Memory B cell (primary cell): ENCODE measurements around the gene IRS1.

ENCODE experiments used
- ATAC-seq: fragments of 150-1000 bp; cut with Tn5 transposase; 2 replicates; pipeline ENCODE4 v1.10.0; 2021; ENCODE audit warnings: low read depth, mild to moderate bottlenecking, moderate library complexity
- DNase-seq, 2 donors: peaks; one replicate each; pipeline ENCODE4 v3.0.0; 2022; ENCODE audit warnings: low spot score in 2 of 2
- H3K27ac Mint-ChIP-seq: one replicate; pipeline ENCODE4 v1.8.0; 2022; ENCODE audit warnings: mild to moderate bottlenecking, moderate library complexity, mixed read lengths
- H3K27me3 Mint-ChIP-seq: one replicate; pipeline ENCODE4 v1.8.0; 2022; ENCODE audit warnings: mixed read lengths
- H3K36me3 Mint-ChIP-seq: one replicate; pipeline ENCODE4 v1.8.0; 2022; ENCODE audit warnings: mild to moderate bottlenecking, mixed read lengths
- H3K4me1 Mint-ChIP-seq: one replicate; pipeline ENCODE4 v1.8.0; 2022; ENCODE audit warnings: mixed read lengths
- H3K4me3 Mint-ChIP-seq: one replicate; pipeline ENCODE4 v1.8.0; 2022; ENCODE audit warnings: mild to moderate bottlenecking, moderate library complexity, mixed read lengths
- H3K9me3 Mint-ChIP-seq: one replicate; pipeline ENCODE4 v1.8.0; 2022; ENCODE audit warnings: mixed read lengths

The IRS1 gene

GRCh38 chr2:226798422-226799210 is 1.0 kb downstream of the IRS1 start:
- peaks cover 16% of the 10 kb centered on the region for H3K4me1 Mint-ChIP-seq
- peak in 1 of 2 donors; percentile 60 for DNase-seq
- H3K27me3 Mint-ChIP-seq, result peaks cover 2% of the 10 kb centered on the region

GRCh38 chr2:226797989-226798421 is 1.6 kb downstream of the IRS1 start:
- ATAC-seq, result no peak
- Mint-ChIP-seq H3K4me1 (peaks cover 16% of the 10 kb centered on the region), H3K9me3 (no peaks in the 10 kb centered on the region), H3K36me3 (no peaks in the 10 kb centered on the region), H3K27me3 (peaks cover 2% of the 10 kb centered on the region), H3K27ac (no peak overlapping the region), H3K4me3 (peak overlapping the region; percentile 91)
- no peak for DNase-seq

More at GRCh38 chr2:226798422-226799210, 1.0 kb downstream of the IRS1 start:
- Mint-ChIP-seq H3K27ac (peak overlapping the region; percentile 38), H3K4me3 (peak overlapping the region; percentile 91), H3K36me3 (no peaks in the 10 kb centered on the region), H3K9me3 (no peaks in the 10 kb centered on the region)
- ATAC-seq, result peak; percentile 31

- no peaks in the 10 kb centered on the region for H3K27me3 Mint-ChIP-seq
- DNase-seq, result no peak
- ATAC-seq, result no peak
- no peaks in the 10 kb centered on the region for H3K9me3 Mint-ChIP-seq
- H3K36me3 Mint-ChIP-seq, result no peaks in the 10 kb centered on the region
- H3K4me3 Mint-ChIP-seq, result peak overlapping the region; percentile 70
- peaks cover 17% of the 10 kb centered on the region for H3K4me1 Mint-ChIP-seq
- H3K27ac Mint-ChIP-seq, result no peak overlapping the region
Measured at GRCh38 chr2:226797289-226797988, 2.2 kb downstream of the IRS1 start.

- ATAC-seq (no peak), DNase-seq (no peak)
- no peaks in the 10 kb centered on the region for H3K9me3 Mint-ChIP-seq
- H3K27me3 Mint-ChIP-seq, result no peaks in the 10 kb centered on the region
- H3K4me3 Mint-ChIP-seq, result peak overlapping the region; percentile 70
- no peaks in the 10 kb centered on the region for H3K36me3 Mint-ChIP-seq
- no peak overlapping the region for H3K27ac Mint-ChIP-seq
- H3K4me1 Mint-ChIP-seq, result peaks cover 21% of the 10 kb centered on the region
Measured at GRCh38 chr2:226796840-226797288, 2.8 kb downstream of the IRS1 start.

GRCh38 chr2:226796012-226796839 is 3.4 kb downstream of the IRS1 start:
- Mint-ChIP-seq H3K4me1 (peaks cover 16% of the 10 kb centered on the region), H3K27me3 (no peaks in the 10 kb centered on the region)

GRCh38 chr2:226795281-226796011 is 4.2 kb downstream of the IRS1 start:
- no peak for ATAC-seq
- no peak overlapping the region for H3K27ac Mint-ChIP-seq
- no peaks in the 10 kb centered on the region for H3K36me3 Mint-ChIP-seq
- DNase-seq, result no peak
- H3K4me3 Mint-ChIP-seq, result no peak overlapping the region
- no peaks in the 10 kb centered on the region for H3K9me3 Mint-ChIP-seq
- H3K27me3 Mint-ChIP-seq, result no peaks in the 10 kb centered on the region
- peaks cover 14% of the 10 kb centered on the region for H3K4me1 Mint-ChIP-seq

More at GRCh38 chr2:226796012-226796839, 3.4 kb downstream of the IRS1 start:
- no peak overlapping the region for H3K27ac Mint-ChIP-seq
- H3K9me3 Mint-ChIP-seq, result no peaks in the 10 kb centered on the region
- ATAC-seq (no peak), DNase-seq (no peak)
- no peaks in the 10 kb centered on the region for H3K36me3 Mint-ChIP-seq
- H3K4me3 Mint-ChIP-seq, result no peak overlapping the region

GRCh38 chr2:226794751-226795171 is 4.9 kb downstream of the IRS1 start:
- Mint-ChIP-seq H3K36me3 (no peaks in the 10 kb centered on the region), H3K27ac (peak overlapping the region; percentile 50), H3K9me3 (no peaks in the 10 kb centered on the region), H3K27me3 (no peaks in the 10 kb centered on the region), H3K4me3 (no peak overlapping the region), H3K4me1 (peaks cover 11% of the 10 kb centered on the region)
- ATAC-seq (no peak), DNase-seq (no peak)

- DNase-seq, result no peak
- Mint-ChIP-seq H3K36me3 (no peaks in the 10 kb centered on the region), H3K4me3 (no peak overlapping the region), H3K27ac (peak overlapping the region; percentile 50), H3K9me3 (no peaks in the 10 kb centered on the region), H3K4me1 (peaks cover 11% of the 10 kb centered on the region), H3K27me3 (no peaks in the 10 kb centered on the region)
- ATAC-seq, result no peak
Measured at GRCh38 chr2:226794196-226794661, 5.4 kb downstream of the IRS1 start.

- H3K4me1 Mint-ChIP-seq, result peaks cover 11% of the 10 kb centered on the region
- DNase-seq, result no peak
- ATAC-seq, result no peak
- H3K27ac Mint-ChIP-seq, result no peak overlapping the region
- no peaks in the 10 kb centered on the region for H3K27me3 Mint-ChIP-seq
- H3K4me3 Mint-ChIP-seq, result no peak overlapping the region
- H3K9me3 Mint-ChIP-seq, result no peaks in the 10 kb centered on the region
- H3K36me3 Mint-ChIP-seq, result no peaks in the 10 kb centered on the region
Measured at GRCh38 chr2:226793646-226794045, 6.0 kb downstream of the IRS1 start.

- no peak for ATAC-seq
- H3K4me1 Mint-ChIP-seq, result peaks cover 11% of the 10 kb centered on the region
Measured at GRCh38 chr2:226792155-226792881, 7.3 kb downstream of the IRS1 start.

GRCh38 chr2:226791487-226792081 is 8.0 kb downstream of the IRS1 start:
- Mint-ChIP-seq H3K4me3 (peak overlapping the region; percentile 96), H3K36me3 (no peaks in the 10 kb centered on the region), H3K9me3 (no peaks in the 10 kb centered on the region), H3K4me1 (peaks cover 11% of the 10 kb centered on the region), H3K27me3 (no peaks in the 10 kb centered on the region), H3K27ac (peak overlapping the region; percentile 99)
- peak; percentile 93 for DNase-seq
- peak; percentile 94 for ATAC-seq

More at GRCh38 chr2:226792155-226792881, 7.3 kb downstream of the IRS1 start:
- Mint-ChIP-seq H3K27ac (peak overlapping the region; percentile 99), H3K36me3 (no peaks in the 10 kb centered on the region), H3K27me3 (no peaks in the 10 kb centered on the region), H3K4me3 (peak overlapping the region; percentile 71), H3K9me3 (no peaks in the 10 kb centered on the region)
- DNase-seq, result no peak

GRCh38 chr2:226791056-226791486 is 8.5 kb downstream of the IRS1 start:
- Mint-ChIP-seq H3K9me3 (no peaks in the 10 kb centered on the region), H3K27ac (peak overlapping the region; percentile 99), H3K4me3 (peak overlapping the region; percentile 96), H3K4me1 (peaks cover 9% of the 10 kb centered on the region), H3K27me3 (no peaks in the 10 kb centered on the region), H3K36me3 (no peaks in the 10 kb centered on the region)
- ATAC-seq, result peak; percentile 67
- DNase-seq, result no peak
